Ovary (tissue), 9 donors: ENCODE measurements around the gene SORBS1. TPM values are rescaled to one million over a fixed set of nuclear protein-coding genes. Genes with fewer than 3 reads are reported as not detected.

Experiments
- DNase-seq, 5 donors: peaks; one replicate each; pipeline ENCODE4 v3.0.0-alpha.2; 2019 to 2020
- H3K27ac ChIP-seq, 2 donors: fragments of 200-600 bp; one replicate each; pipeline versions ENCODE4 v1.5.1 to v1.8.0; 2019 to 2022
- H3K27me3 ChIP-seq: fragments of 200-600 bp; one replicate; pipeline ENCODE4 v1.8.0; 2022
- H3K36me3 ChIP-seq: fragments of 200-600 bp; sonication (generic); one replicate; pipeline ENCODE4 v1.5.1; 2019
- H3K4me1 ChIP-seq: one replicate; pipeline ENCODE4 v1.8.1; 2013; ENCODE audit warnings: mild to moderate bottlenecking, moderate library complexity; ENCODE audit not compliant: insufficient read depth
- H3K4me3 ChIP-seq: fragments of 200-600 bp; sonication (generic); one replicate; pipeline ENCODE4 v1.5.1; 2017
- H3K9me3 ChIP-seq, 2 donors: fragments of 200-600 bp in 1 of 2; sonication (generic) in 1 of 2; one replicate each; pipeline versions ENCODE4 v1.5.1 to v1.8.1; 2013 to 2019; ENCODE audit warnings: mild to moderate bottlenecking in 1 of 2, moderate library complexity in 1 of 2
- CTCF ChIP-seq, 3 donors: fragments of 450-650 bp in 2 of 3; fragments of 200-600 bp in 1 of 3; IDR thresholded peaks; one replicate each; pipeline versions ENCODE4 v1.5.1 to v1.8.0; 2016 to 2022; ENCODE audit warnings: antibody characterized with exemption in 3 of 3, mild to moderate bottlenecking in 1 of 3
- EP300 ChIP-seq: sonication (generic); formaldehyde crosslinking; IDR thresholded peaks from one replicate; pipeline ENCODE4 v1.6.1; 2017; ENCODE audit warnings: antibody characterized with exemption
- POLR2A ChIP-seq: fragments of 450-650 bp; IDR thresholded peaks from one replicate; pipeline ENCODE4 v1.6.1; 2017; ENCODE audit warnings: antibody characterized with exemption, mild to moderate bottlenecking, moderate library complexity
- WGBS, 3 donors: extraction: QIAGEN DNeasy Blood & Tissue Kit in 1 of 3; methylation state at CpG; one replicate each; pipeline versions ENCODE4 v1.1.5 to v1.1.7; 2013 to 2017; 5-methylcytosine and 5-hydroxymethylcytosine counted together
- intact Hi-C, 4 donors: fragments of 100-400 bp; cut with DNase I; formaldehyde crosslinking; loops; one replicate each; pipeline versions ENCODE4 v1.11.0 to v1.15.1; 2022 to 2023
- polyA plus RNA-seq, 2 donors: library from polyadenylated mRNA; stranded (reverse); fragments of 200-250 nt in 1 of 2; fragments of 350-450 nt in 1 of 2; fragmentation: Illumina TruSeq in 1 of 2; extraction: RNeasy Lipid Tissue Mini Kit (QIAGEN cat#74804) in 1 of 2; gene quantifications; one replicate each; pipeline ENCODE4 v1.2.3, GENCODE V29; 2013 to 2014
- total RNA-seq, 7 donors: library from RNA; depleted of rRNA in 2 of 7; stranded (reverse); fragments of >200 nt in 2 of 7; fragmentation: NEBNext Ultra II Directional in 3 of 7; extraction: Animal tissue kit (Norgen Biotek cat#: 25700) in 3 of 7; gene quantifications; one replicate each; pipeline versions ENCODE4 v1.1.0 to v1.2.4, GENCODE V29; 2016 to 2023
- donor health status: DM: no; HTN: no; CAD: no; lungs with moderate emphysema.
- donor health status: DM: no; HTN: no; CAD: no.
- donor health status: Bipolar disorder and iron deficiency.
- donor health status: DM: yes; HTN: yes; CAD: no.
- donor health status: DM: no; HTN: no; CAD: no.
- donor health status: DM: yes; HTN: yes; CAD: no.

SORBS1 gene
- total and polyA plus RNA-seq, 9 donors, result 10.7 to 156 (median 20.0) TPM

- Histone ChIP-seq H3K36me3 (no peaks in the 10 kb centered on the region), H3K27ac (no peak overlapping the region), H3K27me3 (no peaks in the 10 kb centered on the region), H3K4me3 (no peak overlapping the region), H3K9me3 (no peaks in the 10 kb centered on the region), H3K4me1 (no peaks in the 10 kb centered on the region)
- WGBS, 3 donors, result 89 to 93% (median 91%) methylated on average over 4 of the region's 4 CpGs
- DNase-seq, result no peak
- TF ChIP-seq CTCF (IDR thresholded peaks at IDR 0.05), result no peak
- no peak for TF ChIP-seq POLR2A
- TF ChIP-seq EP300, result no peak
- intact Hi-C loops, result loop anchor here (2.0 to 5.0 kb wide), 2 partner anchors 171 to 173 kb away; no protein-coding TSS in a partner anchor
Observed at GRCh38 chr10:95429639-95430038, 131.5 kb downstream of the SORBS1 start.

GRCh38 chr10:95428701-95429100 is 132.5 kb downstream of the SORBS1 start:
- H3K36me3 ChIP-seq, result no peaks in the 10 kb centered on the region
- H3K9me3 ChIP-seq, result no peaks in the 10 kb centered on the region
- H3K4me3 ChIP-seq, result no peak overlapping the region
- H3K27ac ChIP-seq, result no peak overlapping the region
- H3K27me3 ChIP-seq, result no peaks in the 10 kb centered on the region
- no peak for DNase-seq
- no peak for TF ChIP-seq CTCF (IDR thresholded peaks at IDR 0.05)
- TF ChIP-seq POLR2A, result no peak
- TF ChIP-seq EP300, result no peak
- intact Hi-C loops, result loop anchor here in 1 of 4 donors (5.0 kb wide), 1 partner anchor 174 kb away; no protein-coding TSS in a partner anchor
- 87 to 94% (median 88%) methylated on average over 2 of the region's 2 CpGs for WGBS, 3 donors
- H3K4me1 ChIP-seq, result no peaks in the 10 kb centered on the region

GRCh38 chr10:95426482-95426881 is 134.7 kb downstream of the SORBS1 start:
- Histone ChIP-seq H3K36me3 (no peaks in the 10 kb centered on the region), H3K27me3 (no peaks in the 10 kb centered on the region), H3K27ac (no peak overlapping the region), H3K9me3 (no peaks in the 10 kb centered on the region), H3K4me1 (no peaks in the 10 kb centered on the region), H3K4me3 (no peak overlapping the region)
- intact Hi-C loops, result loop anchor here in 1 of 4 donors (5.0 kb wide), 1 partner anchor 176 kb away; no protein-coding TSS in a partner anchor
- no peak for TF ChIP-seq POLR2A
- TF ChIP-seq EP300, result no peak
- no peak for TF ChIP-seq CTCF (IDR thresholded peaks at IDR 0.05)
- 77 to 87% (median 85%) methylated on average over 5 of the region's 5 CpGs for WGBS, 3 donors
- no peak for DNase-seq

GRCh38 chr10:95425592-95426465 is 135.3 kb downstream of the SORBS1 start:
- DNase-seq, result no peak
- Histone ChIP-seq H3K36me3 (no peaks in the 10 kb centered on the region), H3K9me3 (no peaks in the 10 kb centered on the region), H3K27ac (no peak overlapping the region), H3K4me3 (no peak overlapping the region), H3K4me1 (no peaks in the 10 kb centered on the region), H3K27me3 (no peaks in the 10 kb centered on the region)
- TF ChIP-seq POLR2A, result no peak
- no peak for TF ChIP-seq EP300
- TF ChIP-seq CTCF (IDR thresholded peaks at IDR 0.05), result no peak
- 54 to 60% (median 58%) methylated on average over 2 of the region's 2 CpGs for WGBS, 3 donors
- intact Hi-C loops, result loop anchor here in 1 of 4 donors (5.0 kb wide), 1 partner anchor 176 kb away; no protein-coding TSS in a partner anchor
